Measurements from ENCODE around the gene ZNF746. TPM values are rescaled to one million over a fixed set of nuclear protein-coding genes. Genes with fewer than 3 reads are reported as not detected.

The ZNF746 gene
- total and polyA plus RNA-seq, 2 of the 13 experiments (the other 11 are each of a cell fraction or from before 2014, with no cell fraction given): 3.8 to 8.1 TPM

- TF ChIP-seq AKNA (CRISPR knock-in tag; IDR thresholded peaks at IDR 0.05; ENCODE audit: borderline replicate concordance) (no peak), FOXP1 (IDR thresholded peaks at IDR 0.05) (no peak), FOXP1 (CRISPR knock-in tag; IDR thresholded peaks at IDR 0.05) (no peak), CTCF (CRISPR knock-in tag; IDR thresholded peaks at IDR 0.05) (peak; percentile 70), NPAS2 (CRISPR knock-in tag; IDR thresholded peaks at IDR 0.05; ENCODE audit: borderline replicate concordance) (no peak), HCFC1 (IDR thresholded peaks at IDR 0.05; ENCODE audit: low read depth, low read length) (no peak), ZNF468 (CRISPR knock-in tag; IDR thresholded peaks at IDR 0.05) (no peak), RORA (CRISPR knock-in tag; IDR thresholded peaks at IDR 0.05) (no peak), NCOA2 (CRISPR knock-in tag; IDR thresholded peaks at IDR 0.05) (0 out of 2 replicates have a peak, but pooled peaks have one; percentile 15), SNAPC5 (CRISPR knock-in tag; IDR thresholded peaks at IDR 0.05; ENCODE audit: borderline replicate concordance) (no peak), FOXA3 (CRISPR knock-in tag; IDR thresholded peaks at IDR 0.05) (0 out of 2 replicates have a peak, but pooled peaks have one; percentile 16), NR3C1 (CRISPR knock-in tag; IDR thresholded peaks at IDR 0.05) (no peak), ZNF230 (CRISPR knock-in tag; IDR thresholded peaks at IDR 0.05) (no peak; the same call in 1 of the 2 replicates)
- TF ChIP-seq, protein P1, sequence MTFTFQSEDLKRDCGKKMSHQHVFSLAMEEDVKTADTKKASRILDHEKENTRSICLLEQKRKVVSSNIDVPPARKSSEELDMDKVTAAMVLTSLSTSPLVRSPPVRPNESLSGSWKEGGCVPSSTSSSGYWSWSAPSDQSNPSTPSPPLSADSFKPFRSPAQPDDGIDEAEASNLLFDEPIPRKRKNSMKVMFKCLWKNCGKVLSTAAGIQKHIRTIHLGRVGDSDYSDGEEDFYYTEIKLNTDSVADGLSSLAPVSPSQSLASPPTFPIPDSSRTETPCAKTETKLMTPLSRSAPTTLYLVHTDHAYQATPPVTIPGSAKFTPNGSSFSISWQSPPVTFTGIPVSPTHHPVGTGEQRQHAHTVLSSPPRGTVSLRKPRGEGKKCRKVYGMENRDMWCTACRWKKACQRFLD (CRISPR knock-in tag; IDR thresholded peaks at IDR 0.05; ENCODE audit: borderline replicate concordance): 0 out of 2 replicates have a peak, but pooled peaks have one; percentile 28
- TF ChIP-seq, protein P2, sequence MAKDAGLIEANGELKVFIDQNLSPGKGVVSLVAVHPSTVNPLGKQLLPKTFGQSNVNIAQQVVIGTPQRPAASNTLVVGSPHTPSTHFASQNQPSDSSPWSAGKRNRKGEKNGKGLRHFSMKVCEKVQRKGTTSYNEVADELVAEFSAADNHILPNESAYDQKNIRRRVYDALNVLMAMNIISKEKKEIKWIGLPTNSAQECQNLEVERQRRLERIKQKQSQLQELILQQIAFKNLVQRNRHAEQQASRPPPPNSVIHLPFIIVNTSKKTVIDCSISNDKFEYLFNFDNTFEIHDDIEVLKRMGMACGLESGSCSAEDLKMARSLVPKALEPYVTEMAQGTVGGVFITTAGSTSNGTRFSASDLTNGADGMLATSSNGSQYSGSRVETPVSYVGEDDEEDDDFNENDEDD (CRISPR knock-in tag; IDR thresholded peaks at IDR 0.05; ENCODE audit: borderline replicate concordance): 0 out of 2 replicates have a peak, but pooled peaks have one; percentile 14
- TF ChIP-seq, protein P3, sequence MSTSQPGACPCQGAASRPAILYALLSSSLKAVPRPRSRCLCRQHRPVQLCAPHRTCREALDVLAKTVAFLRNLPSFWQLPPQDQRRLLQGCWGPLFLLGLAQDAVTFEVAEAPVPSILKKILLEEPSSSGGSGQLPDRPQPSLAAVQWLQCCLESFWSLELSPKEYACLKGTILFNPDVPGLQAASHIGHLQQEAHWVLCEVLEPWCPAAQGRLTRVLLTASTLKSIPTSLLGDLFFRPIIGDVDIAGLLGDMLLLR (CRISPR knock-in tag; IDR thresholded peaks at IDR 0.05): no peak
- TF ChIP-seq, protein P4, sequence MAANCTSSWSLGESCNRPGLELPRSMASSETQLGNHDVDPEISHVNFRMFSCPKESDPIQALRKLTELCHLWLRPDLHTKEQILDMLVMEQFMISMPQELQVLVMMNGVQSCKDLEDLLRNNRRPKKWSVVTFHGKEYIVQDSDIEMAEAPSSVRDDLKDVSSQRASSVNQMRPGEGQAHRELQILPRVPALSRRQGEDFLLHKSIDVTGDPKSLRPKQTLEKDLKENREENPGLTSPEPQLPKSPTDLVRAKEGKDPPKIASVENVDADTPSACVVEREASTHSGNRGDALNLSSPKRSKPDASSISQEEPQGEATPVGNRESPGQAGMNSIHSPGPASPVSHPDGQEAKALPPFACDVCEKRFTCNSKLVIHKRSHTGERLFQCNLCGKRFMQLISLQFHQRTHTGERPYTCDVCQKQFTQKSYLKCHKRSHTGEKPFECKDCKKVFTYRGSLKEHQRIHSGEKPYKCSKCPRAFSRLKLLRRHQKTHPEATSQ (CRISPR knock-in tag; IDR thresholded peaks at IDR 0.05; ENCODE audit: borderline replicate concordance): no peak
Observed at GRCh38 chr7:149460493-149461277, 36.9 kb downstream of the ZNF746 start, which contains the start of gene ZNF777 (continued).
